A549 (cell line): ENCODE data around the gene CEP164.

Experiments
- ATOH8 ChIP-seq: fragments of 250-450 bp; sonication (Bioruptor Pico); IDR thresholded peaks from 2 replicates; pipeline ENCODE4 v1.5.0; 2020; ENCODE audit warnings: low read depth, mild to moderate bottlenecking, moderate library complexity
- CTCF ChIP-seq: fragments of >200 bp; sonication (Bioruptor Twin); formaldehyde crosslinking; IDR thresholded peaks from 3 replicates; pipeline ENCODE4 v1.5.1; 2016
- EP300 ChIP-seq, 2 experiments: fragments of >200 bp; sonication (Bioruptor Twin); formaldehyde crosslinking; IDR thresholded peaks; 2 replicates in 1 of 2; 3 replicates in 1 of 2; pipeline ENCODE4 v1.6.1; 2016 to 2017
- RFX5 ChIP-seq: fragments of 450-650 bp; IDR thresholded peaks from 2 replicates; pipeline ENCODE4 v1.7.1; 2014; ENCODE audit warnings: antibody characterized with exemption, mild to moderate bottlenecking, moderate library complexity
- TP53 ChIP-seq: fragments of 250-450 bp; sonication (Bioruptor Pico); IDR thresholded peaks from 2 replicates; pipeline ENCODE4 v1.5.0; 2021; ENCODE audit warnings: mild to moderate bottlenecking, moderate library complexity

- TF ChIP-seq CTCF: no peak
- TF ChIP-seq ATOH8: no peak
- TF ChIP-seq RFX5: no peak
- TF ChIP-seq TP53: no peak
- no peak for TF ChIP-seq EP300 (IDR thresholded peaks at IDR 0.05)
Observed at GRCh38 chr11:117437791-117438130, 110.1 kb downstream of the CEP164 start.
